H1 (cell line): Measurements from ENCODE around the gene HEPHL1.

Source experiments
- CEBPB ChIP-seq: IDR thresholded peaks from 2 replicates; pipeline ENCODE4 v1.6.1; 2012; ENCODE audit warnings: low read depth, low read length
- CREB1 ChIP-seq: IDR thresholded peaks from 2 replicates; pipeline ENCODE4 v1.6.1; 2012; ENCODE audit warnings: inconsistent platforms
- EZH2 ChIP-seq: fragments of 200-600 bp; sonication (generic); IDR thresholded peaks from 2 replicates; pipeline ENCODE4 v1.7.1; 2012; ENCODE audit warnings: low read depth, mild to moderate bottlenecking, moderate library complexity, low read length, inconsistent platforms; ENCODE audit not compliant: severe bottlenecking
- JUND ChIP-seq: IDR thresholded peaks from 2 replicates; pipeline ENCODE4 v1.6.1; 2011; ENCODE audit warnings: mild to moderate bottlenecking, improper control_type of control experiment, low read length
- POLR2A ChIP-seq, 2 experiments: IDR thresholded peaks; 1 replicate in 1 of 2; 2 replicates in 1 of 2; pipeline ENCODE4 v1.6.1; 2011; ENCODE audit warnings: low read depth in 2 of 2, low read length in 2 of 2, mild to moderate bottlenecking in 2 of 2; ENCODE audit errors: control extremely low read depth in 1 of 2
- POLR2AphosphoS5 ChIP-seq: IDR thresholded peaks from 2 replicates; pipeline ENCODE4 v1.6.1; 2011; ENCODE audit warnings: low read depth, low read length
- RFX5 ChIP-seq: IDR thresholded peaks from 2 replicates; pipeline ENCODE4 v1.6.1; 2011; ENCODE audit warnings: low read depth, low read length, improper control_type of control experiment, borderline replicate concordance
- SIN3A ChIP-seq, 2 experiments: IDR thresholded peaks in 1 of 2; conservative IDR thresholded peaks in 1 of 2; 2 replicates each; pipeline ENCODE4 v1.6.1; 2011 to 2012; ENCODE audit warnings: low read length in 2 of 2, improper control_type of control experiment in 1 of 2, low read depth in 1 of 2, mild to moderate bottlenecking in 1 of 2
- TCF12 ChIP-seq: IDR thresholded peaks from 2 replicates; pipeline ENCODE4 v1.6.1; 2011; ENCODE audit warnings: low read depth, mild to moderate bottlenecking, low read length
- TF ChIP-seq, protein P1 (sequence below), 3 experiments: IDR thresholded peaks; 1 replicate in 2 of 3; 2 replicates in 1 of 3; pipeline versions ENCODE4 v1.5.1 to v1.6.1; 2011; ENCODE audit warnings: low read length in 3 of 3, mild to moderate bottlenecking in 3 of 3, inconsistent platforms in 2 of 3, low read depth in 1 of 3, moderate library complexity in 1 of 3; ENCODE audit not compliant: insufficient read depth in 1 of 3; ENCODE audit errors: control extremely low read depth in 1 of 3
- TF ChIP-seq, protein P2 (sequence below): IDR thresholded peaks from 2 replicates; pipeline ENCODE4 v1.6.1; 2012; ENCODE audit warnings: inconsistent platforms

DNA sequence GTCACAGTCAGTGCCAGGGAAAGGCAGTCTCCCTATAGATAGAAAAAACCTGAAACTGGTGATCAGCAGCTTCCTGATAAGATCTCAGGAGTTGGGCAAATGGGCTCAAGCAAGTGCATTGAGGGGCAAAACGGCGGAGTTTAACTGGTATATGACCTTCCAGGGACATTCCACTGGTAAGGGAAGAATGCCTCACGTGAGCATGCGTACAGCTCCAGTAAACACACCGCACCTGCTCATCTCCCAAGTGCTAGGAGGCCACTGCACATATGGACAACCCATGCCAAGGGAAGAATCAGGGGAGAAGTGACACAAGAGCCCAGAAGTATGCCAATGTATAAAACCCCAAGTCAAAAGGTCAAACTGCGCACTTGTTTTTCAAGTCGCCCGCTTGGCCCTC, 11.6 kb downstream of the HEPHL1 start:
- TF ChIP-seq, protein P1, sequence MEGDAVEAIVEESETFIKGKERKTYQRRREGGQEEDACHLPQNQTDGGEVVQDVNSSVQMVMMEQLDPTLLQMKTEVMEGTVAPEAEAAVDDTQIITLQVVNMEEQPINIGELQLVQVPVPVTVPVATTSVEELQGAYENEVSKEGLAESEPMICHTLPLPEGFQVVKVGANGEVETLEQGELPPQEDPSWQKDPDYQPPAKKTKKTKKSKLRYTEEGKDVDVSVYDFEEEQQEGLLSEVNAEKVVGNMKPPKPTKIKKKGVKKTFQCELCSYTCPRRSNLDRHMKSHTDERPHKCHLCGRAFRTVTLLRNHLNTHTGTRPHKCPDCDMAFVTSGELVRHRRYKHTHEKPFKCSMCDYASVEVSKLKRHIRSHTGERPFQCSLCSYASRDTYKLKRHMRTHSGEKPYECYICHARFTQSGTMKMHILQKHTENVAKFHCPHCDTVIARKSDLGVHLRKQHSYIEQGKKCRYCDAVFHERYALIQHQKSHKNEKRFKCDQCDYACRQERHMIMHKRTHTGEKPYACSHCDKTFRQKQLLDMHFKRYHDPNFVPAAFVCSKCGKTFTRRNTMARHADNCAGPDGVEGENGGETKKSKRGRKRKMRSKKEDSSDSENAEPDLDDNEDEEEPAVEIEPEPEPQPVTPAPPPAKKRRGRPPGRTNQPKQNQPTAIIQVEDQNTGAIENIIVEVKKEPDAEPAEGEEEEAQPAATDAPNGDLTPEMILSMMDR (IDR thresholded peaks at IDR 0.05; ENCODE audit: control extremely low read depth in 1 of 3, insufficient read depth in 1 of 3, low read depth in 1 of 3, low read length in 3 of 3): no peak
- TF ChIP-seq POLR2A (IDR thresholded peaks at IDR 0.05; ENCODE audit: control extremely low read depth in 1 of 2, low read depth in 2 of 2, low read length in 2 of 2) (no peak), CREB1 (no peak), POLR2AphosphoS5 (no peak), SIN3A (conservative IDR thresholded peaks at IDR 0.05 in 1 of 2, IDR thresholded peaks at IDR 0.05 in 1 of 2; ENCODE audit: low read depth in 1 of 2, low read length in 2 of 2) (no peak), RFX5 (no peak), CEBPB (no peak), JUND (no peak), TCF12 (no peak), EZH2 (no peak)
- TF ChIP-seq, protein P2, sequence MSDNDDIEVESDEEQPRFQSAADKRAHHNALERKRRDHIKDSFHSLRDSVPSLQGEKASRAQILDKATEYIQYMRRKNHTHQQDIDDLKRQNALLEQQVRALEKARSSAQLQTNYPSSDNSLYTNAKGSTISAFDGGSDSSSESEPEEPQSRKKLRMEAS: no peak
